SJCRH30 (cell line): Measurements from ENCODE around the gene CHMP6. TPM values are rescaled to one million over a fixed set of nuclear protein-coding genes. Genes with fewer than 3 reads are reported as not detected.

Experiments
- DNase-seq, 2 experiments: peaks; one replicate each; pipeline ENCODE4 v3.0.0-alpha.2; 2015 to 2020
- H3K27ac ChIP-seq: fragments of 250-450 bp; sonication (Bioruptor Pico); 2 replicates; pipeline ENCODE4 v1.5.1; 2020; ENCODE audit warnings: mild to moderate bottlenecking, moderate library complexity
- H3K27me3 ChIP-seq: fragments of 250-450 bp; sonication (Bioruptor Pico); 2 replicates; pipeline ENCODE4 v1.5.1; 2020; ENCODE audit warnings: mild to moderate bottlenecking, moderate library complexity
- H3K36me3 ChIP-seq: fragments of 250-450 bp; sonication (Bioruptor Pico); 2 replicates; pipeline ENCODE4 v1.5.1; 2020; ENCODE audit warnings: mild to moderate bottlenecking, moderate library complexity
- H3K4me1 ChIP-seq: fragments of 250-450 bp; sonication (Bioruptor Pico); 2 replicates; pipeline ENCODE4 v1.5.1; 2020; ENCODE audit warnings: mild to moderate bottlenecking, moderate library complexity
- H3K4me3 ChIP-seq: fragments of 250-450 bp; sonication (Bioruptor Pico); 2 replicates; pipeline ENCODE4 v1.5.1; 2020; ENCODE audit warnings: mild to moderate bottlenecking, moderate library complexity
- H3K9me3 ChIP-seq: fragments of 250-450 bp; sonication (Bioruptor Pico); replicated peaks from 2 replicates; pipeline ENCODE4 v1.5.1; 2020; ENCODE audit warnings: mild to moderate bottlenecking, moderate library complexity
- total RNA-seq: library from RNA; depleted of rRNA; stranded (reverse); fragments of >200 nt; shearing (Covaris generic); gene quantifications from 2 replicates; pipeline ENCODE4 v1.2.3, GENCODE V29; 2014

CHMP6 gene
- total RNA-seq, 1 experiment from 2014 or later, result 27.6 TPM

DNA sequence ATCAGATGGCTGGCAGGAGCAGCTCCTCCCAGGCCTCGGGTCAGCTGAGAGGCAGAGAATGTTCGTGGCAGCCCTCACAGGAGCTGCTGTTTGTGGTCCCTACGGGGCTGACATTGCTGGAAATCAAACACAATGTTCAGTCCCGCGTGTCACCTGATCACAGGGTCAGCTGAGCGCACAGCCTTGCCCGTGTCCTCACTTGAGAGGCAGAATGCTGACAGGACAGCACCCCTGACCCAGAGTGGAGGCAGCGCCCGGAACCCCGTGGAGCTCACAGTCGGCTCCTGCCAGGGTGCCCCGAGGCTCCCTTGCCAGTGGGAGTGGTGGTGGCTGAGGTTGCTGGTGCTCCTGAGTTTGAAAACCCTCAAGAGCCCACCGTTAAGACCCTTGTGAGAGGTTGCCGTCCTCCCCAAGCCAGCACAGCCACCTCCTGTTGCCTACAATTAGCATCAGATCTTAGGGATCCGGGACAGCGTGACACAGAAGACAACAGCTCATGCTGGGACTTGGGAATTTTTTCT lies 3.6 kb upstream of the CHMP6 start:
- peaks cover 24% of the 10 kb centered on the region; the same call in 1 of the 2 replicates for H3K4me1 ChIP-seq
- no peaks in the 10 kb centered on the region for H3K9me3 ChIP-seq
- no peaks in the 10 kb centered on the region for H3K36me3 ChIP-seq
- no peak overlapping the region for H3K27ac ChIP-seq
- DNase-seq, result peak; percentile 66 to 71
- peaks cover 28% of the 10 kb centered on the region for H3K27me3 ChIP-seq
- no peak overlapping the region for H3K4me3 ChIP-seq

DNA sequence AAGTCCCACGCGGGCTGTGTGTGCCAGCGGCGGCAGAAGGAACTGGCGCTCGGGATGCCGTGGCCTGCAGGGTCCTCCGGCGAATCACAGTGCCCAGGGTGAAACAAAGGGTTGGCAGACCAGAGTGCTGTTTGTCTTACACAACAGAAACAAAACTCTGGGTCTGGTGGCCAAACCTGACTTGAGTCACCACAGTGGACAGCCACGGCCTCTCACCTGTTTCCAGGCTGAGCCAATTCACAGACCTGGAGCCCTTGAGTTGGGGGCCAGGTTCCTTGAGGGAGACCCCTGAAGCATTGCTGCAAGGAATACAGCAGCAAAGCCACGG lies 2.1 kb upstream of the CHMP6 start:
- H3K27ac ChIP-seq, result no peak overlapping the region
- DNase-seq, result no peak
- H3K27me3 ChIP-seq, result peaks cover 28% of the 10 kb centered on the region
- no peaks in the 10 kb centered on the region for H3K36me3 ChIP-seq
- H3K4me1 ChIP-seq, result peaks cover 24% of the 10 kb centered on the region; the same call in 1 of the 2 replicates
- H3K4me3 ChIP-seq, result no peak overlapping the region
- H3K9me3 ChIP-seq, result no peaks in the 10 kb centered on the region

GRCh38 chr17:80990921-80991644 lies 558 bp upstream of the CHMP6 start:
- Histone ChIP-seq H3K36me3 (0 out of 2 replicates have a peak, but pooled peaks cover 5% of the 10 kb centered on the region), H3K9me3 (no peaks in the 10 kb centered on the region), H3K27ac (no peak overlapping the region), H3K27me3 (peaks cover 28% of the 10 kb centered on the region), H3K4me1 (peaks cover 22% of the 10 kb centered on the region; the same call in 1 of the 2 replicates), H3K4me3 (peak overlapping the region; percentile 74)
- DNase-seq, result no peak

DNA sequence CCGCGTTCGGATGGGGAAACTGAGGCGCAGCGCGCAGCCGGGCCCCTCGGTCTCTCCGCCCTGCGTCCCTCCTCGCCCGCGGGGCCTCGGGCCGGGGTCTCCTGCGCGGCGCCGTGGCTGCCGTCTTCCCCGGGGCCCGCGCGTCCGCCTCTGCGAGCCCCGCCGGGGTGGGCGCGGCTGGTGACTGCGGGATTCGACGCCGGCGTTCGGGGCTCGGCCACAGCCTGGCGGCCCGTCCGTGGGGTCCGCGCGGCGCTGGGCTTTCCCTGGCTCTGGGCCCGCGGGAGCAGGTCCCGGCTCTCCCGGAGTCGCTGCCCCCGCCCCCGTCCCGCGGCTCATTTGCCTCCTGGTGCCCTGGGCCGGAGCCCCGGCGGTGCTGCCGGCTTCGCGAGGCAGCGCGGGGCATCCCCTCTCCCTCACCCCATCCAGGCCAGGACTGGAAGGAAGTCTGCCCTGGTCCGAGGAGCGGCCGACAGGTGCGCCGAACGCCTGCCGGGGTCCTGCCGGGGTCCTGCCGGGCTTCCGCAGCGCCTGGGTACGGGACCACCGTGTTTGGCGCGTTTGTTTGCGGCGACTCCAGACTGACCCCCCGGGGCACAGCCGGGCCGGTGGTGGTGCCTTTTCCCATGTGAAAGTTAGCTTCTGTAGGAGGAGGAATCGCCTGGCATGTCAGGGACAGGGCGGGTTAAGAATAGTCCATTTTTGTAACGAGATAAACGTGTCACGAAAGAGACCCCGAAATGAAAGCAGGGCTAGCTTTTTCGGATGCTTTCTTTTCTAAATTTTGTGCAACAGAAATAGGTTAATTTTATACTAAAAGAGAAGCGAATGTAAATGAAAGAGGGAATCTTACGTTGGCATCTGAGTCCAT lies 671 bp downstream of the CHMP6 start:
- Histone ChIP-seq H3K4me3 (peak overlapping the region; percentile 74), H3K27ac (no peak overlapping the region), H3K27me3 (peaks cover 25% of the 10 kb centered on the region), H3K9me3 (no peaks in the 10 kb centered on the region), H3K4me1 (peaks cover 18% of the 10 kb centered on the region; the same call in 1 of the 2 replicates), H3K36me3 (0 out of 2 replicates have a peak, but pooled peaks cover 9% of the 10 kb centered on the region)
- DNase-seq, result peak; percentile 31 to 47

- no peaks in the 10 kb centered on the region for H3K9me3 ChIP-seq
- DNase-seq, result no peak
- 0 out of 2 replicates have a peak, but pooled peaks cover 9% of the 10 kb centered on the region for H3K36me3 ChIP-seq
- peaks cover 12% of the 10 kb centered on the region; the same call in 1 of the 2 replicates for H3K4me1 ChIP-seq
- H3K4me3 ChIP-seq, result no peak overlapping the region; the same call in 1 of the 2 replicates
- no peak overlapping the region for H3K27ac ChIP-seq
- H3K27me3 ChIP-seq, result peaks cover 20% of the 10 kb centered on the region
These were observed 1.4 kb downstream of the CHMP6 start for GRCh38 chr17:80992948-80993624.

DNA sequence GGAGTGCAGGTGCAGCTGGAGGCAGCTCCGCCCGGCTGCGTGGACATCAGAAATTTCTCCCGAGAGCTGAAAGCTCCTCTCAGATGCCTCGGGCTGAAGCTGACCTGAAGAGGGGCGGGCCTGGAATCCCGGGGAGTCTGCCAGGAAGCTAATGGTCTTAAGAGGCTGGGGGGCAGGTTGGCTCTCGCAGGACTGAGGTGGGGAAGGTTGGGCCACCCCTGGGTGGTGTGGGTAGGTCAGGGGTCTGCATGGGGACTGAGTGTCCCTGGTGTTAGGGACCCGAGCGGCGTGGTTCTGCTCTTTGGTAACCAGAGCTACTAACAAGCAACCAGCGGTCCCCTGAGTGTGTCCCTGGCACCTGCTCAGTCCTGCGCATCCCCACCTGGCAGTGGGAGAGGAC lies 3.5 kb downstream of the CHMP6 start:
- peaks cover 6% of the 10 kb centered on the region for H3K27me3 ChIP-seq
- no peak overlapping the region for H3K27ac ChIP-seq
- H3K4me3 ChIP-seq, result no peak overlapping the region
- no peaks in the 10 kb centered on the region for H3K9me3 ChIP-seq
- H3K36me3 ChIP-seq, result 0 out of 2 replicates have a peak, but pooled peaks cover 9% of the 10 kb centered on the region
- no peak for DNase-seq
- no peaks in the 10 kb centered on the region; the same call in 1 of the 2 replicates for H3K4me1 ChIP-seq

DNA sequence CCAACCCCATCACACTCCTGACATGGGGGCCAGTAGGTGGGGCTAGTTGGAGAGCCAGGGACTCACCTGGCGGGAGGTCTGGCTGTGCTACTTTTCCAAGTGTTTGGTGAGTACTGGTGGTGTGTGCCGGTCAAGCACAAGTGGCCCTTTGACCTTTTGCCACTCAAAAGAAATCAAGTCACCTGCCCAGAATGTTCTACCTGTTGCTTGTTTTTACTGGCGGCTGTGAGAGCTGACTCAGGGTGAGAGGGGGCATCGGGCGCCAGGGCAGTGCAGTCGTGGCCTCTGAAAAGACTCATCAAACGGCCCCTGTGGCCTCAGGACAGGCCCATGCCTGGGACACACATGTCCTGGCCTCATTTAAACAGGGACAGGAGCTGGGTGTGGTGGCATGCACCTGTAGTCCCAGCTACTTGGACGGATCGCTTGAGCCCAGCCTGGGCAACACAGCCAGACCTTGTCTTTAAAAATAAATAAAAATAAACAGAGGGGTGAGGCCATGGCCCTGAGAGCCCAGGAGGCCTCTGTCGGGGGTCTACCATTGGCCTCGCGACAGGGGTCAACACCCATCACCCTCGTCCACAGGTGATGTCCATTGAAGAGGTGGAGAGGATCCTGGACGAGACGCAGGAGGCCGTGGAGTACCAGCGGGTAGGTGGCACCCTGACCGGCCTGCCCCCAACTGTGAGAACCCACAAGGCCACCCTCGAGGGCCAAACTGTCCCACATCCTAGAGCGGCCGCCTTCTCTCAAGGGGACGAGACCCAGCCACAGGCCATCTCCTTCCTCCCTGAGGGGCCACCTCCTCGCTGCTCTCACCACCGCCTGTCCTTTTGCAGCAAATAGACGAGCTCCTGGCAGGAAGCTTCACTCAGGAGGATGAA lies 5.0 kb downstream of the CHMP6 start:
- Histone ChIP-seq H3K4me1 (no peaks in the 10 kb centered on the region; the same call in 1 of the 2 replicates), H3K36me3 (0 out of 2 replicates have a peak, but pooled peaks cover 9% of the 10 kb centered on the region), H3K4me3 (no peak overlapping the region)

DNA sequence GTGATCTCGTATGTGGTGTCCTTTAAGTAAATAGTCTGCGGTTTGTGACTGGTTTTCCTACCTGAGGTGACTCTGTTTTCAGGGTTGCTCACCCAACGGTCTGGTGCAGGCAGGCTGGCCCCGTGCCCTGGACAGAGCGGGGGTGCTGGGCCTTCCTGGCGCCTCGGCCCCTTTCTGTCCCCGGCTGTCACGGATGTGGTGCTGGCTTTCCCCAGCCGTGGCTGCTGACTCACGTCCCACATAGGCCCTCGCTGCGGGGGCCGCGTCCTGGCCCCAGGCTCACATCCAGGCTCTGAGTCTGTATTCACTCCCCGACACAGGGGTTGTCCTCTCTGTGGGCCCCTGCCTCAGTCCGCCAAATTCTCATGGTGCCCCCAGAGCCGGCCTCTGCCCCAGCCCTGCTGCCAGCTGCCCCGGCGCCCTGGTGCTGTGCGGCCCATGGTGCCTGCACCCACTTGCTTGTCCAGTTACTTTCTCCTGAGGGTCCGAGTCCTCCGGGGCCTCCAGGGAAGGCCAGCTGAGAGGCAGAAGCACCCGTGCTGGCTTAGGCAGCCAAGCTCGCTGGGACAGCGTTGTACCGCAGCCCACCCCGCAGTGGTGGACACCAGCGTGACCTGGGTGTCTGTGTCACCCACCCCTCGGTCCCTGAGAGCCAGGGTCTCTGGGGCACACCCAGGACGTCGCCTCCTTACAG lies 5.9 kb downstream of the CHMP6 start:
- 0 out of 2 replicates have a peak, but pooled peaks cover 9% of the 10 kb centered on the region for H3K36me3 ChIP-seq
- DNase-seq, result no peak
- H3K9me3 ChIP-seq, result no peaks in the 10 kb centered on the region
- H3K4me1 ChIP-seq, result peaks cover 7% of the 10 kb centered on the region; the same call in 1 of the 2 replicates
- H3K4me3 ChIP-seq, result no peak overlapping the region
- no peaks in the 10 kb centered on the region for H3K27me3 ChIP-seq
- H3K27ac ChIP-seq, result no peak overlapping the region

More for the DNA sequence above, 5.0 kb downstream of the CHMP6 start:
- no peak overlapping the region for H3K27ac ChIP-seq
- no peaks in the 10 kb centered on the region for H3K27me3 ChIP-seq
- H3K9me3 ChIP-seq, result no peaks in the 10 kb centered on the region
- DNase-seq, result no peak

- peaks cover 8% of the 10 kb centered on the region; the same call in 1 of the 2 replicates for H3K4me1 ChIP-seq
- no peaks in the 10 kb centered on the region for H3K9me3 ChIP-seq
- no peak overlapping the region for H3K4me3 ChIP-seq
- H3K36me3 ChIP-seq, result 0 out of 2 replicates have a peak, but pooled peaks cover 9% of the 10 kb centered on the region
- no peak overlapping the region for H3K27ac ChIP-seq
- H3K27me3 ChIP-seq, result peaks cover 5% of the 10 kb centered on the region
- no peak for DNase-seq
These were observed 6.6 kb downstream of the CHMP6 start for GRCh38 chr17:80998118-80998747.

DNA sequence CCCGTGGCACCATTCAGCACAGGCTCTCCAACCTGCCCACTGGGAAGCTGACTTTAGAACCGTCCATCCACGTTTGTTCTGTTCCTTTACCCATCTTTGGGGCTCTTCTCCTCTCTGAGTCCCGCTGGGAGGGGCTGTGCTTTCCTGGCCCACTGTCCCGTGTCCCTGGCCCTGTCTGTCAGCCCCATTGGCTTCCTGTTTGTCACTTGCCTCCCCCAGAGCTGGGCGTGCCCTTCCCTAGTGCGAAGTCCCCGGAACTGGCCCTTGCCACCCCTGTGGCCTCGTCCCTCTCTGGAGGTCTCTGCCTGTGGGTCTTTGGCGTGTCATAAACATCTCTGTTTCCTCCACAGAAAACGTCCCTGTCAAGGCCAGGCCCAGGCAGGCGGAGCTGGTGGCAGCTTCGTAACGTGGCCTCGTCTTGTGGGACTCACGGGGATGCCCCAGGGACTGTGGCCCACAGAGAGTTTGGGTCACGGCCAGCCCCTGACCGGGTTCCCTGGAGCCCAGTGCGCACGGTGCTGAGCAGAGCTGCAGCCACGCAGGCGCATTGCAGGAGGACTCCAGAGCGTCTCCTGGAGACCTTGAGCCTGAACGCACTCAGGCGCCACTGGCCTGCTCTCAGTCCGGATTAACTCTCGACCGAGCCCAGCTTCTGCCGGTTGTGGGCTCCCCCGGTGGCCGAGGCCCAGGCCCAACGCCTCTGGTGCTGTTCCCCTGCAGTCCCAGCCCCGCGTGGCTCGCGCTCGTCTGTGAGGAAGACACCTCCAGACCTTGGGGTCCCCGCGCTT lies 7.3 kb downstream of the CHMP6 start:
- Histone ChIP-seq H3K36me3 (0 out of 2 replicates have a peak, but pooled peaks cover 9% of the 10 kb centered on the region), H3K27me3 (peaks cover 9% of the 10 kb centered on the region), H3K4me1 (peaks cover 8% of the 10 kb centered on the region; the same call in 1 of the 2 replicates), H3K27ac (no peak overlapping the region), H3K9me3 (no peaks in the 10 kb centered on the region), H3K4me3 (no peak overlapping the region)
- DNase-seq, result no peak

DNA sequence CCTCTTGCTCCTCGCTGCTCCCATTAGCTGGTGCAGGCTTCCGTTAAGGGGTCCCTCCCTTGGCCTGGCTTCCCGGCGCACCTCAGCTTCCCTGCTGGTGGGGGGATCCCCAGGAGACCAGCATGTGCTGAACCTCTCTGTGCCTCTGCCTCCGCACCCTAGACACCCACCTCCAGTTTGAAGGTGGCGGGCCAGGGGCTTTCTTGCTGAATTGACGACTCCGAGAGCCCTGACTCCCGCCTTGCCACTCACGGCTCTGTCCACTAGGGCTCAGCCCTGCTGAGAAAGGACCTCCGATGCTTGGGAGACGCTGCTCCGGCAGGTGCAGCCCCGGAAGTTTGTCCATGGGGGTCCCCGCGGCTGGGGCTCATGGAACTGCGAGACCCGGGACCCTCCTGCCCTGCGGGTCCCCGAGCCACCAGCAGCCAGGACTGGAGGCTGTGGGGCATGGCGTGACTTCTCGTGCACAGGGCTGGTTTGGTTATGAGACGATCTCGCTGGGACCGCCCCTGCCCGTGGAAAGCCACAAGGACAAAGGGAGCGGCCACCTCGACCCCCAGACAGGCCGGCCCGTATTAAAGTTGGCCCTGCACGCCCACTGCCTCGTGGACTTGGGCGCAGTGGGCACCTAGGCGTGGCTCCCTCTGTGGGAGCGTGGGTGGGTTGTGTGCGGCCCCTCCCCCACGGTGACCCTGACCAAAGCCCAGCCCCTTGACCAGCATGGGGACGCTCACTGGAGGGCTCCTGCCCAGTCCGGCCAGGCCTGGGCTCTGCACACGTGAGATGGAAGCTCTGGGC lies 8.1 kb downstream of the CHMP6 start:
- H3K9me3 ChIP-seq, result no peaks in the 10 kb centered on the region
- no peak for DNase-seq
- peaks cover 14% of the 10 kb centered on the region for H3K27me3 ChIP-seq
- peaks cover 8% of the 10 kb centered on the region; the same call in 1 of the 2 replicates for H3K4me1 ChIP-seq
- H3K4me3 ChIP-seq, result no peak overlapping the region
- H3K36me3 ChIP-seq, result 0 out of 2 replicates have a peak, but pooled peaks cover 9% of the 10 kb centered on the region
- no peak overlapping the region for H3K27ac ChIP-seq
